GM21717 (cell line): ENCODE results near the gene DST.

Experiments used
- ATAC-seq: cut with Tn5 transposase; IDR thresholded peaks from one replicate; pipeline ENCODE4 v1.9.1; 2021; ENCODE audit warnings: mild to moderate bottlenecking, moderate library complexity; ENCODE audit not compliant: unreplicated experiment

DST gene

DNA sequence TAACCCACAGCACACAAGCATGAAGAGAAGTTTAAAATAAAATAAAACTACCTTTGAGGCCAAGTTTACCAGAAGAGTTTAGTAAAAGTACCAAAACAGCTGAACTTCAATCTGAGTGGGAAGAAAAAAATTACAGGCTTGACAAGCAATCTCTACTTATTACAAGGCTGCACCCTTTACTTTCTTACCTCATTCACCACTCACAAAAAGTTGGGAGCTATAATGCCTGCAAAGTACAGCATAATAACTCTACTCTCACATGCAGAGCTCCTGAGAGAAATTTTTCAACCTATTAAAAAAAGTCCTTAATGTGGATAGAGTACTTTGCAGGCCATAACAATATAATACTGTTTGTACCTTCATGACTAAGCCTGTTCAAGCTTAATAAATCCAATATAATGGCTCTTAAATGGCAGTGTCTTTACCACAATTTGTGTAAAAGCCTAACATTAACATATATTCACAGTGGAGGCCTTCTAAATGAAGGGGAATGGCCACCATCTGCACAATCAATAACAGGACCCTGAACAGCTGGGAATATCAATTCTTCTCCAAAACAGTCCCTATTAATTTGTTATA, 103.1 kb downstream of the DST start:
- ATAC-seq = no peak

DNA sequence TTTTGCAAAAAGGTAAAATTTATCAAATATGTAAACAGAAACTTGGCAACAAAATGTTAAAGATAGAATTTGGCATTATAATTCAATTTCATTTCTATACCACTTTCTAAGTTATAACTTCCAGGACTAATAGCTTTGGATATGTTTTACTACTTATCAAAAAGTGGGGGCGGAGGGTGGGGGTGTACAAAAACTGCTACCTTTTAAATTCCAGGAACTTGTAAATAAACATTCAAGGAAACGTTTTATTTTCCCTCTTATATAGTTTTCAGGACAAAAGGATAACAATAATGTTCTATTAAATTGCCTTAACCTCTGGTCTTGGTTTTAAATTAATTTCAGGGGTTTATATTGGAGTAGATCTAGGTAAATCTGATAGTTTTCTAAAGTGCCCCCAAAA, 103.8 kb downstream of the DST start:
- no peak for ATAC-seq

DNA sequence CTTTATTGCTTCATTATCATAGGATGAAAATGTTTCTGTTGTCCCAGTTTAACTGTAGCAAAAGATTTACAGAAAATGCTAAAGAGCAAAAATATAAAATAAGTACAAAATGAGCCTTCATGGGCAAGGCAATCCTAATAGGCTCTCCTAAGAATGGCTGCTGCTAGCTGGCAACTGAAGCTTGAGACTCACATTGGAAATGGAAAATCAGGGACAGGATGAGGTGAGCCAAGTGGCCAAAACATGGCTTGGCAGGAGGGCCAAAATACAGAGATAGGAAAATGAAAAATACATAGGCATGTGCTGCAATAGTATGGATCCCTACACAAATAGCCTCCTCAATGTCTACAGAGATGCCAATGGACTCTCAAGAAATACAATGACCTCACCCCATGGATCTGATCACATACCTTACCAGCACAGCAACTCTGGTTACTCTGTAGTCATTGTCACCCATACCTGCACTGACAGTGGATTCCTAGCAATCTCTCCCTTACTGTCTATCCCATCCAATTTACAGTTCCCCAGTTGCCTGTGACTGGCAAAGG, 105.4 kb downstream of the DST start:
- no peak for ATAC-seq

DNA sequence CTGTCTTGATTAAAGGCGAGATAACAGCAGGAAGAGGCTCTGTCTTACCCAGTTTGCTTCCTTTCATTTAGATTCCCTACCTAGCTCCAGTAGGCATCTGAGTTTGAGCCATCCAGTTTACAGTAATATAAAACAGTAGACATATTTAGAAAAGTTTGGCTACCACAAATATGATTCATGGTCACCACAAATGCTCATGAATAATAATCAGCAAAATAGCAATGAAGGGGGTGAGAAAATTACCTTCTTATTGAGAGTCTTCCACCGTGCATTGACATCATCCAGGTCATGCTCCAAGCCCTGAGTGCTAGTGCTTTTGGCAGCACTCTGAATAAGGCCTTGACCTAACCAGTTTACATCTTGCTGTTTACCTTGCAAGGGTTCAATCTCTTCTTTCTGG, 106.2 kb downstream of the DST start:
- ATAC-seq = no peak

DNA sequence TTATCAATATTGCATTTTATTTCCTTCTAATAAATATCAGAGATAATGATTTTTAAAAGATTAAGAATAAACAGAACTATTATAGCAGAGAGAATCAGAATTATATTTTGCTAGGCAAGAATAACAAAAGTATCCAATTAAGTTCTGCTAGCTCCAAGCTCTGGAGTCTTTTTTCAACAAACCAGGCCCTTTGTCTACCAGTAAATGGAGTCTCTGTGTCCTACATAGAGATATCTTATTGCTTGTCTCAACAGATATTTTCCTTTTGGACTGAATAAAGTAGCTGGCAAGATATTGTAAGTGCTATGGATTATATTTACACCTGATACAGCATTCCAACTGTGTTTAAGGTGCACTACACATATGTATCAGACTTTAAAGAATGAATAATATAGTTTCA, 107.1 kb downstream of the DST start:
- no peak for ATAC-seq

DNA sequence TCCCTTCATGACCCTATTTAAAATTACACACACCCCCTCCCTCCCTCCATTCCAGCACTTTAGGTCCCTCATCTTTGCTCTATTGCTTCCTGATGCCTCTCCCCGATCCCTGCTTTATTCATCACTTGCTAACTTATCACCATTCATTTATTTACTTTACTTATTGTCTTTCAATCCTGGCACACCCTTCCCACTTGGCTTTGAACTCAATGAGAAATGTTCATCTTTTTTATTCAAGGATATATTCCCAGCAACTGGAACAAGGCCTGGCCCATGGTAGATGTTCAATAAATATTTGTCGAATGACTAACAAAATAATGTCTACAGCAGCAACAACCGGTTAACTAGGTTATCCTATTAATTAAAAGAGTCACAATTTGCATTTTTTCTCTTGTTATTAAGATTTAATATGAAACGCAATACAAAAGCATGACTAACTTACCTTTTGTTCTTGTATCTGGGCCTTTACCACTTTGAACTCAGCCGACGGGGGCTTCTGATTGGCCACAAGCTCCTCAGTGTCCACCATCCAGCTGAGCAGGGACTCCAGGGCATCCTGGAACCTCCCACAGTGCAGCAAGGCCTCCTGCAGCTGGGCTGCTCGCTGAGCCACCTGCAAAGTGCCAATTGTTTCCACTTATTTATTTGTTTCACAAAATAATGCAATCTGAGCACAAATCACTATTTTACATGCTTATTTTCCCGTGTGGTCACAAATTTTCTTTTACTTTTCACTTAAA, 107.8 kb downstream of the DST start:
- no peak for ATAC-seq

DNA sequence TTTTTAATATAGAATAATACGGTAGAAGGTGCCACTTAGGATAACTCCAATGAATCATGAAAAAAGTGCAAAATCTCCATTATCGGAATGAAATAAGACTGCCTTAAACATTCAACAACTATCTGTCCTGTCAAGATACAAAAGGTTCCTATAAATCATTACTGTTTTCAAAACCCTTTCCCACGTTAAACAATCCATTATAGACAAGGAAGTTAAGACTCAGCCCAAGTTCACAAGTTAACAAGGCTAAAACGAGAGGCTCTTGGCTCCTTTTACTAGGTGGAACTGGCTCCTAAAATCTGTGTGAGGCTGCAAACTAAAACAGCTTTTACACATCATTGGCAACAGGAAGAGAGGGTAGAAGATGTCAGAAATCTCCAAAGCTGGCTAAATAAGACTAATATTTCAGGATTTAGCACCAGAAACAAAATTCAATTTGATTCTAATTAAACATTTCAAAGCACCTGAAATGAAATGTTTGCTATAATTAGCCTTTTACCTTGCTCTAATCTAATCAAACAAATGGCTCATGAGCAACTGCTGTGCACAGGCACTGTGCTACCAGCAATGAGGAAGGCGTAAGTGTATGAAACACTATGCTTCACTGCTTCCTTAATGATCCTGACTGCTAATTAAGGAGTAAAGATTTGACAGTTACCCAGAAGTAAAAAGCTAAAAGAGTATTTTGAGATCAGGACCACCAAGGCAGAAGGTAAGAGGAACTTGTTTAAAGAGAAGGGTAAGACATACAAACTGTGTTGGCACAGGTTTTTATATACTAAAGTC, 109.7 kb downstream of the DST start:
- no peak for ATAC-seq

DNA sequence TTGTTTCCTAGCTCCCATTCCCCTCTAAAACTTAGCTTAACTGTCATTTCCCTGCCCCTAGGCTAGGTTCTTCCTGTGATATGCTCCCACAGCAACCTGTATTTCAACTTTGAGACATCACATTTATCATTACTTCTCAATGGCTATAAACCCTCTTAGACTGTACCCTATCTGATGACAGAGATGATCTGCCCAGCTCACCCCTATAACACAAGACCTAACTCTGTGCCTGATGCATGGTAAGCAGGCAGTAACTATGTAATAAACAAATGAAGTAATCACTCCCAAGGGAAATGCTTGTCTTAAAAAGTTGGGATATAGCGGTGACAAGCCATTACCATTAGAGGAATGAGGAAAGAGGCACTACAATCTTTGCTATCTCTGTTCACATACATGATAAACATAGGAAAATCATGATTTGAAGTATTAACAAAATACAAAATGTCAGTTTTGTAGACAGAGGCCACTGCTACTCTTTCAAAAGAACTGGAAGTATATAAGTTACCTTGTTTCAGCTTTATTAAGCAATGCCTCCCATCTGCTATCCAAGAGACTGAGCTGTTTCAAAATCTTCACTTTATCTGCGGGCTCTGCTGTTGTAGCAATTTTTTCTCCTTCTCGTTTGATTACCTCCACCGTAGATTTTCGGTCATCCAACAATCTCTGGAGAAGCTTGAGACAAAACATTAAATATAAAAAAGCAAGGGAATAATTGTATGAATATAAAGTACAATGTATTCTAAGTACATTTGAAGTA, 110.7 kb downstream of the DST start:
- no peak for ATAC-seq

DNA sequence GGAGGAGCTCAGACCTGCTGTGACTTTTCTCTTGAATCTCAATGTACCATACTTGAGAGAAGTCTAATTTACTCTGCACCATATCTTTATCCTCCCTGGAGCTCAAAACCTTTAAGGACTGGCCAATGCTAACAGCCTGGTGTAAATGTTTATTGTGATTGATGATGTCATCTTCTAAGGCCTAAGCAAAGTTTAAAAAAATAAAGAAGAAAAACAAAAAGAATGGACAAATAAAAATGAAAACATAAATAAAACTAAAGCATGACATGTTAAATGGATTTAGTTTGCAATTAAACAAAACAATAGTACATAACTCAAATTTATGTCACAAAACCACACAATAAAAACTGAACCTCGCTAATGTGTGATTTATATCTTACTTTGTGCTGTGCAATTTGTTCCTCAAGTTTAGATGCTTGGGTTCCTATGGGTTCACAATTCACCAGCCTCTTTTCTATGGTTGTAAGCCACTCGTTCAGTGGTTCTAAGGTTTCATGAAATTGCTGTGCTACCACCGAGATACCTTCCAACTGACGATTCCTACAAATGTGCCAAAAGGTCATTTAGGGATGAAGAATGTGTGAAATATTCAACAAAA, 113.0 kb downstream of the DST start:
- ATAC-seq = no peak

DNA sequence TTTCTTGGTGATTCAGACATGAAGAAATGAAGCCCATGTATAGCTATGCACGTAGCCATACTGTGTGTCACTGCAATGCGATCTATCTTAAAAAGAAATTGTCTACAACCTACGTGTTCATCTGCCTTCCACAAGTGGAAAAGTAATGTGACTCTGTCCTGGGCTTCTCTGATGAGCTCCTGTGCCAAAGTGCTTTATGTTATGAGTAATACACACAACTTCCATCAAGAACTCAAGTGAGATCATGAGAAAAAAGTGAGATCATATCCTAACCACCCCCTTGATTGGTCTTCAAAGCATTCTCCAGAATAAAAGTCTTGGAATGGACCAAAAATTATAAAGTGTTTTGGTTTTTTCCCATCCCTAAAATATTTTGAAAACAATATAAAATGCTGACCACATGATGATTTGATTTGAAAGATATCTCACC, 114.3 kb downstream of the DST start:
- ATAC-seq = no peak

DNA sequence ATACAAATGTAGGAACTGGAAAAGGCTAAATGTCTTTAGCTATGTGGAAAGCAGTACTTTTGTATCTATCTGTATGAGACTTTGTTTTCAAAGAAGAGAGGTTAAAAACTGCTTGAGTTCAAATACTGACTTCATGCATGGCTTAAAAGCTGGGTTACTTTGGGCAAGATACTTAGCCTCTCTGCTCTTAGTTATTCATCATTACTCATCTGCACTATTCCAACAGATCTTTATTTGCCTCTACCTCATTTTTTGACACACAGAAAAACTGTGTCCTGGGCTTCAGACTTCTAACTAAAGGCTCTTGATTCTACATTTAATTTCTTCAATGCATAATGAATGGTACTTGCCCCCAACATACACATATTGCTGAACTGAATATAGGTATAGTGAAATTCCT, 114.8 kb downstream of the DST start:
- ATAC-seq = no peak

DNA sequence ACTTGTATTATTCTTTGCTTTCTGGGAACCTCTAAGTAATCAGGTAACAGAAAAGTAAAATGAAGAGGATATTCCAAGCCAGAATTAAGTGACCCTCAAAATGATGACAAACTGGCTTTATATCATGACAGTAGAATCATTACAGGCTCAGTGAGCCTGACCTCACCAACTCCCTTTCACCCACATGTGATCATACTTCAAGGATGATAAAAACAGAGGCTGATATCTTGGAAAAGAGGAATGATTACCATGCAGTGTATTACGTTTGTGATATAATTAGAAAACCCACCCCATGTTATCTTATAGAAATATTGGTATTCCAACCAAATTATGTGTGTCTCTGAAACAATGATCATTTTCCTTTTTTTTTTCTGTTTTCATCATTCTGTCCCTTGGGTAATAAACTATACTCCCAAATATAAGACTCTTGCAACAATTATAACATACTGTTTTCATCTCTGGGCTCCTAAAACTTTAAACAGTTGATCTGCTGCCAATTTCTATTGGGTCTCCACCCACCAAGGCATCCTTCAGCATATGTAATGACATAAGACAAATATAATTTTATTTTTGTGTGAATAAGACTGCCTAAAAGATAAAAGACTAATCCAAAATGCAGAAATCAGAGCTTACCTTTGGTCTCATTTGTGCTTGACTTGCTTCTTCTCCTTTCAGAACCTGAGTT, 115.7 kb downstream of the DST start:
- no peak for ATAC-seq

DNA sequence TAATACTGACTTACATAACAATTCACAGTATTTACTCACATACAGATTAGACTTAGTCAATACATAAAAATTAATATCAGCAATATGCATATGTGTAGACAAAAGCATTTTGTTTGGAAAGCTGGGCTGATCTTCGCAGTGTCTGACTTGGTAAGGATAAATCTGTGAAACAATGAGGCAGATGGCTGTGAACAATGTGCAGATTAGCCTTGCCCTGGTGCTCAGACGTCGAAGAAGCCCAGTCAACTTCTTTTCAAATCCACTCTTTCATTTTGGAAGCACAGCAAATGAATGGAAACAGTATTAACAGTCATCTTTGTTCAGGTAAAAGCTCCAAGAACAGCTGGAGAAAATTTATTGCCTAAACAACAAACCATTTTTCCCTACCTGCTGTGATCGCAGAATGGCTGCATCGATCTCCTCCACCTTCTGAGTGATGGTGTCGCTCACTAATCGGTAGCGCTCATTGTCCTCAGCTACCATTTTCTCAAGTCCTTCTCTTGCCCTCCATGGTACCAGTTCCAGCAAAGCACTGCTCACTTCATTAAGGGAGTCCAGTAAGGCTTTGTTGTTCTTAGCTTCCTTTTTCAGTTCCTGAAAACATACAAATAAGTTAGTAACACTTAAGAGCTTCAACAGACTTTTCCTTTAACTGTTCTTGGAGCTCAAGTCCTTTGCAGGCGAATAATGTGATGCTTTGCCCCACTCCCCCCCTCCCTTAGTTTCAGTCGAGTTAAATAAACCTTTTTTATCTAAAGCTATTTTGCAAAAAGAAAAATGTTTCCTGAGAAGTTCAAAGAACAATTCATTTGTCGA, 116.5 kb downstream of the DST start:
- no peak for ATAC-seq

DNA sequence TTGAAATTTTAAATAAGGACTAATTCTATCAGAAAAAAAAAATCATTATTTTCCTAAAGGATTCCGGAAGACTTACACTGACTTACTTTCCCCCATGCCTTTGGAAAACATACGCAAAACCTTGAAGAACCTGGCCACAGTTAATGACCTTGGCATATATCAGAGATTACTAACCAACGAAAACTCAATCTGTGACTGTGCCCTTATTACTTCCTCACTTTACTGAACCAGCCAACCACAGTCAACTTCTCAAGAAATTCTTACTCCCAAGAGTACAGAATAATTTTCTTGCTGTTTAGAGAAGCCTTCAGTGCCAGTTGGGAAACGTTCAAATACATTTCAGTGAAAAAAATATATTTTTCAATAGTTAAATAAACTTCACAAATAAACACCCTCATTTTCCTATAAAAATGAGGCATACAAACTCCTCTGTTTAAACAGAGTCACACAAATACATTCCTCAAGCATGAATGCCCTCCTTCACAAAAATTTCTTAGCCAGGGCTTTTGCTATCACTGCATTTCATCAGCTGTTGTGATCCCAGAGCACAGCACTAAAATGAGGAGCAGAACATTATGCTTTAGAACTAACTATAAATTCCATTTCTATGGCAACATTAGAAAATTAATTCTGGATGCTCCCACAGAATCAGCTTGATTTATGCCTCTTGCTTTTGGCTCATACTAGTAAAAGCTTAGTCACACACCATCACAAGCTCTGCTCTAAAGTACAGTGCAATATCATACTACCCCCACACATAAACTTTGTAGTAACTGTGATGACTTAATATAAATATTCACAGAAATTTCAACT, 117.6 kb downstream of the DST start:
- ATAC-seq = no peak

DNA sequence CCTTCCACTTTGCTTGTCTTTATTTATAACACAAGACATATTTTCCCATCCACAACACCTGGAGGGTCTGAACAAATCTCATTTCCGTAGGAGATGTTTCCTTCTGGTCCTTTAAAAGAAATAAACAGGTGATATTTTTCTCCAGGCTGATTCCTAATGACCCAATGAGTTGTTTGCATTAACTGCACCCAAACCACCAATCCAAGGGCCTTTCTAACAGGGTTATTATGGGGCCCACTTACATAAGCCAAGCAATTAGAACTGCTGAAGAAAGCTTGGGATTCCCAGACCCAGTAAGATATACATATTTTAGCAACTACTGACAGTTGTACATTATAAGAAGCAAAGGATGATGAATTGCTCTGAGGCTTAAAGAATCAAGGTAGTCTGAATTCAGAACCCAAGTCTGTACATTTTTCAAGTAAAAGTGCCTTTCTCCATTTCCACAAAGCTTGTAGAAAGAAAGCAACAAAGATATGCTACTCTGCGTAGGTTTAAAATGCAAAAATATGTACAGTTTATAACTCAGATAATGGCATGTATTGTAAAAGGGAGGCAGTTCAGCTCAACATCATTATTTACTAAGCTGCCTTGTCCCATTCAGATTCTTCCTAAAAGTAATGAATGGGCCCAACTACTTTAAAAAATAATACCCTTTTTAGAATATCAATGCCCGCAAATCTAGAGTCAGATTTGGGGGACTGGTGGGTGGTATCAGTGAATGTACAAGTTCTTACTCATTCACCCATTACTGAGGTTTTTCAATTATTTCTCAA, 120.0 kb downstream of the DST start:
- ATAC-seq = no peak

DNA sequence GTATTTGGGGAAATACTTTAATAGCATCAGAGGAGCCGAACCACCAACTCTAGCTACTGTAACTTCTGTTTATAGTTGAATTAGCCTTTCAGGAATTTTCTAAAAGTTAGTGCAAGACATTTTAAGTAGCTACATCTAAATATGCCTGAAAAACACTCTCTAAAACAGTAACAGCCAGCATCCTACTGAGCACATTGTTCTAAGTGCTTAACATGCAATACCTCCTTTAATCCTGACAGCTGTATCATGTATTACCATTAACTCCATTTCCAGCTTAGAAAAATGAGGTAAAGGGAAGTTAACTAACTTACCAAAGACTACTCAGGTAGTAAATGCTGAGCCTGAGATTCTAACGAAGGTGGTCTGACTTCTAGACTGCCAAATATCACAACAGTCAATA, 120.7 kb downstream of the DST start:
- no peak for ATAC-seq

DNA sequence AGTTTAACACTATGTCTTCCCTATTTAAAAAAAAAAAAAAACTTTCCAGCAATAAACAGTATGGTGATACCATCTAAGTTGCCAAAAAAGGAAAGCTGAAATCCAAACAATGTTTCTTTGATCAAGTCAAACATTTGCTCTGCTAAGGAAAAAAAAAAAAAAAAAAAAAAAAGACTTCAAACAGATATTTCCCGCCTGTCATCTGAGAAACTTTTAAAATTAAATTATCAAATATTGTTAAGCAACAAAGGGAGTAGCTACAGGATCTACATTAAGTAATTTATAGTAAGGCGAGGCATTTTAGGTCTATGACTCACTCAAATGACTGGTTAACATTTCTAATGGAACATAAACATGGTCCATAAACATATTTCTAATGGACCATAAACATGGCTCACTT, 121.2 kb downstream of the DST start:
- no peak for ATAC-seq

DNA sequence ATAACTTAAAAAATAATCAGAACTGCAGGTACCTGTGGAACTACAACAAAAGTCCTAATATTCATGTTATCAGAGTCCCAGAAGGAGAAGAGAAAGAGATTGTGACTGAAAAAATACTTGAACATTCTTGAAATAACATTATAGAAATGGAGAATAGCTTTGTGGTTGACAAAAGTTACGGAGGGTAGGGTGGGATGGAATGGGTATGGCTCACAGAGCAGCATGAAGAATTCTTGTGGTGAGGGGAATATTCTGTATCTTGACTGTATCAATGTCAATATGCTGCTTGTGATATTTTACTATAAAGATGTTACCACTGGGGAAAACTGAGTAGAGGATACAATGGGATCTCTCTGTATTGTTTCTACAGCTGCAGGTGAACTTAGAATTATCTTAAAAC, 122.5 kb downstream of the DST start:
- no peak for ATAC-seq
